Fibroblast of skin of left biceps (primary cell): ENCODE data around the gene ZNF350.
"Not testable (repeated sequence)": the region's sequence is repeated elsewhere in the genome, so short reads cannot be mapped to it uniquely, and the experiment has no call there.

ENCODE experiments used
- DNase-seq, 2 experiments: peaks; one replicate each; pipeline ENCODE4 v3.0.0-alpha.2; 2013; ENCODE audit warnings: low read depth in 2 of 2

ZNF350 gene

GRCh38 chr19:51986309-51987291, at the start of gene ZNF350:
Gene ZNF350 (minus strand): TSS chr19:51986840. CDS start chr19:51974360, 12,480 bp downstream.
- peak; percentile 87 to 89 for DNase-seq

GRCh38 chr19:52034051-52034728, 47.5 kb upstream of the ZNF350 start:
- no peak for DNase-seq

- DNase-seq = no peak
Measured at GRCh38 chr19:52028780-52029123, 42.1 kb upstream of the ZNF350 start.

- DNase-seq = peak; percentile 44 to 59
Measured at GRCh38 chr19:52028027-52028779, 41.6 kb upstream of the ZNF350 start, which contains the start of gene ZNF614. Gene ZNF614 (minus strand): TSS chr19:52028379. CDS start chr19:52025745, 2,634 bp downstream.

GRCh38 chr19:52026255-52026990, 39.8 kb upstream of the ZNF350 start:
- DNase-seq = not testable (repeated sequence)

GRCh38 chr19:52024478-52024877, 37.8 kb upstream of the ZNF350 start:
- DNase-seq = not testable (repeated sequence)

- no peak for DNase-seq
Measured at GRCh38 chr19:52022193-52022592, 35.6 kb upstream of the ZNF350 start.

- DNase-seq = no peak
Measured at GRCh38 chr19:52020506-52020905, 33.9 kb upstream of the ZNF350 start.

- DNase-seq = no peak
Measured at GRCh38 chr19:52010674-52011073, 24.0 kb upstream of the ZNF350 start.

GRCh38 chr19:52007806-52008557, 21.3 kb upstream of the ZNF350 start, which contains the start of gene ZNF615:
Gene ZNF615 (minus strand): TSS chr19:52008211. CDS start chr19:52003711, 4,500 bp downstream.
- DNase-seq = peak; percentile 57 to 60

GRCh38 chr19:52007451-52007805, 20.8 kb upstream of the ZNF350 start:
- no peak for DNase-seq

GRCh38 chr19:51994048-51994644, 7.5 kb upstream of the ZNF350 start:
- no peak for DNase-seq

- no peak for DNase-seq
Measured at GRCh38 chr19:51993422-51993821, 6.8 kb upstream of the ZNF350 start.

GRCh38 chr19:51983361-51983760, 3.3 kb downstream of the ZNF350 start:
- DNase-seq = no peak

GRCh38 chr19:51980926-51981325, 5.7 kb downstream of the ZNF350 start:
- DNase-seq = not testable (repeated sequence)

- no peak for DNase-seq
Measured at GRCh38 chr19:51980116-51980736, 6.4 kb downstream of the ZNF350 start.

- no peak for DNase-seq
Measured at GRCh38 chr19:51978882-51979281, 7.8 kb downstream of the ZNF350 start.

- no peak for DNase-seq
Measured at GRCh38 chr19:51977346-51977745, 9.3 kb downstream of the ZNF350 start.

GRCh38 chr19:51976852-51977251, 9.8 kb downstream of the ZNF350 start:
- no peak for DNase-seq

- DNase-seq = not testable (repeated sequence)
Measured at GRCh38 chr19:51975787-51976186, 10.9 kb downstream of the ZNF350 start.
